Suprapubic skin (tissue), 4 donors: ENCODE results near the gene CDH13.

Experiments used
- POLR2A ChIP-seq, 2 donors: fragments of 450-650 bp; IDR thresholded peaks; one replicate each; pipeline ENCODE4 v1.6.1; 2017; ENCODE audit warnings: antibody characterized with exemption in 2 of 2, mild to moderate bottlenecking in 2 of 2, moderate library complexity in 2 of 2
- POLR2AphosphoS5 ChIP-seq, 3 donors: sonication (generic); formaldehyde crosslinking; IDR thresholded peaks; one replicate each; pipeline ENCODE4 v1.6.1; 2017; ENCODE audit warnings: antibody characterized with exemption in 3 of 3

DNA sequence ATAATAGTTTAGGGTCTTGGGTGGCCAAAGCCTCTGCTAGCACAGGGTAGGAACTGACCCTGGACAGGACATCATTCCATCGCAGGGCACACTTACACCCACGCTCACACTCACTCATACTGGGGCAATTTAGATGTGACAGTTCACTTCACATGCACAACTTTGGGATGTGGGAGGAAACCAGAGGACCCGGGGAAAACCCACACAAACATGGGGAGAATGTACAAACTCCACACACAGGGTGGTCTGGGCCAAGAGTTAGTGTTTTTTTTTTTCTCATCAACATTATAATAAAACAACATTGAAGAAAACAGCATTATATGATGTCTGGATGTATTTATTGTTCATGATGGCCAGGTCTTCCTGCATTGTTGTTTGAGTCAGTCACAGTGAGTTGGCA lies 93.6 kb downstream of the CDH13 start:
- TF ChIP-seq POLR2AphosphoS5 (IDR thresholded peaks at IDR 0.05) (no peak), POLR2A (IDR thresholded peaks at IDR 0.05) (no peak)
